Measurements from ENCODE around the gene KCNK3. TPM values are rescaled to one million over a fixed set of nuclear protein-coding genes. Genes with fewer than 3 reads are reported as not detected.
A peak's percentile ranks its signal among the peaks of the same experiment; 100 is the strongest.

The KCNK3 gene
- total and polyA plus RNA-seq, 4 donors = 6.7 to 29.9 (median 20.0) TPM

DNA sequence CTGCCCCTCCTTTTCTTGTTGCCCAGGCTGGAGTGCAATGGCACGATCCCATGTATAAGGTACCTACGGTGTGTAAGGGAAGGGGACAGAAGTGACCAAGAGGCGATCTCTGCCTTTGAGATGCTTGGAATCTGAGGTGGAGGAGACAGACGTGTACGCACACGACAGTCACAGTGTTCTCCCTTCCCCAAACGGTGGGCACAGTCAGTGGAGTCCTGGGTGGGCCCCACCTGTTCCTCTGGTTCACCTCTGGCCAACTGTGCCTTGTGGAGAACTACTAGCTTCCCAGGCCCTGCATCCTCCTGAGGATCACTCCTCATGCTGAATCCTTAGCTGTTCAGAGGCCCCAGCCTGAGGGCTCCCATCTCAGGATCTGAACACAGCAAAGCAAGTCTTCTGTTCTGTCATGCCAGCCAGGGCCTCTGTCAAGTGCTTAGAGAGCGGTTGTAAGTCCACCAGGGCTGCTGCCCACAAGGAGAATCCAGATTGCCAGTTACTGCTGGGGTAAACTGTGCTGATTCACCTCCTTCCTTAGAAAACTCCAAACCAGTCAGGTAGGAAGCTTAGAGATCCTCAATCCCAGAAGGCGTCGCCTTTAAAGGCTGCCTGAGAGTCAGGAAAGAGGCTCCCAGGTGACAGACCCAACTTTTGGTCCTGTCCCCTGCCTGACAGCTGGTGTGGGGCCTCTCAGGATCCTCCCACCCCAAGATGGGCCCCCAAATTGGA lies 73.1 kb downstream of the KCNK3 start:
- 84 to 93% methylated on average over 10 of the region's 10 CpGs for WGBS, 2 donors
- H3K27ac ChIP-seq (ENCODE audit: low read depth in 1 of 2, low read length in 1 of 2) = peak overlapping the region in 1 of 2 donors; percentile 21
- H3K27me3 ChIP-seq (ENCODE audit: control insufficient read depth in 3 of 3, insufficient read depth in 3 of 3, low read length in 2 of 3) = no peaks in the 10 kb centered on the region
- no peaks in the 10 kb centered on the region for H3K9me3 ChIP-seq (ENCODE audit: control insufficient read depth in 4 of 4, insufficient read depth in 3 of 4, low read length in 3 of 4)
- no peak overlapping the region for H3K9ac ChIP-seq (ENCODE audit: insufficient read depth in 1 of 2, low read length in 2 of 2)
- TF ChIP-seq CTCF (IDR thresholded peaks at IDR 0.05; ENCODE audit: control extremely low read depth, extremely low read depth) = no peak
- peaks cover 0 to 26% (median 5%) of the 10 kb centered on the region in 5 donors for H3K4me1 ChIP-seq (ENCODE audit: control insufficient read depth in 5 of 5, insufficient read depth in 5 of 5, low read length in 5 of 5)
- DNase-seq = no peak
- H3K4me3 ChIP-seq = peak overlapping the region; percentile 97
- peaks cover 0 to 3% (median under 1%) of the 10 kb centered on the region in 4 donors for H3K36me3 ChIP-seq (ENCODE audit: control insufficient read depth in 4 of 4, insufficient read depth in 4 of 4, low read length in 4 of 4)
- no peak for ATAC-seq (ENCODE audit: insufficient read depth, low FRiP score)

DNA sequence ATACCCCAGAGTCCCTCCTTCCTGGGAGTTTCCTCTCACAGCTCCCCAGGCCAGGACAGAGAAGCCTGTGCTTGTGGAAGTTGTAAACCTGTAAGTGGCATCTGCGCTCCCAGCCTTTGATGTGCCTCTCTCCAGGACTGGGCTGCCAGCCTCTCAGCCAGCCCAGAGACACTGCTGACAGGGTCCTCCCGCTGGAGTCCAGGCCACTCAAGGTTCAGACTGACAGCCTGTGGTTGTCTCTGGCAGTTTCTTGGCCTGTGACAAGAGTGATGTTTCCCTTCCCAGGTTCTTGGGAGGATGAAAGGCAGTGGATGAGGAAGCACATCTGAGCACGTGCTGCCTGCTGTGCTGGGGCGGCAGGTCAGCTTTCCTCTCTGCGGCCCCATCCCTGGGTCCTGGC lies 74.6 kb downstream of the KCNK3 start:
- DNase-seq = no peak
- Histone ChIP-seq H3K27ac (ENCODE audit: low read depth in 1 of 2, low read length in 1 of 2) (no peak overlapping the region), H3K9ac (ENCODE audit: insufficient read depth in 1 of 2, low read length in 2 of 2) (no peak overlapping the region)

GRCh38 chr2:26767894-26768487 lies 75.5 kb downstream of the KCNK3 start:
- Histone ChIP-seq H3K36me3 (ENCODE audit: control insufficient read depth in 4 of 4, insufficient read depth in 4 of 4, low read length in 4 of 4) (peaks cover 0 to 3% (median 1%) of the 10 kb centered on the region in 4 donors), H3K27ac (ENCODE audit: low read depth in 1 of 2, low read length in 1 of 2) (no peak overlapping the region), H3K9me3 (ENCODE audit: control insufficient read depth in 4 of 4, insufficient read depth in 3 of 4, low read length in 3 of 4) (no peaks in the 10 kb centered on the region), H3K4me1 (ENCODE audit: control insufficient read depth in 5 of 5, insufficient read depth in 5 of 5, low read length in 5 of 5) (peaks cover 0 to 45% (median 20%) of the 10 kb centered on the region in 5 donors), H3K9ac (ENCODE audit: insufficient read depth in 1 of 2, low read length in 2 of 2) (no peak overlapping the region), H3K4me3 (no peak overlapping the region), H3K27me3 (ENCODE audit: control insufficient read depth in 3 of 3, insufficient read depth in 3 of 3, low read length in 2 of 3) (no peaks in the 10 kb centered on the region)
- no peak for TF ChIP-seq CTCF (IDR thresholded peaks at IDR 0.05; ENCODE audit: control extremely low read depth, extremely low read depth)
- ATAC-seq (ENCODE audit: insufficient read depth, low FRiP score) = no peak
- no peak for DNase-seq
- WGBS, 2 donors = 94 to 97% methylated on average over 4 to 5 of the region's 5 CpGs

More for the DNA sequence above, 74.6 kb downstream of the KCNK3 start:
- Histone ChIP-seq H3K9me3 (ENCODE audit: control insufficient read depth in 4 of 4, insufficient read depth in 3 of 4, low read length in 3 of 4) (no peaks in the 10 kb centered on the region), H3K36me3 (ENCODE audit: control insufficient read depth in 4 of 4, insufficient read depth in 4 of 4, low read length in 4 of 4) (peaks cover 0 to 3% (median 1%) of the 10 kb centered on the region in 4 donors), H3K27me3 (ENCODE audit: control insufficient read depth in 3 of 3, insufficient read depth in 3 of 3, low read length in 2 of 3) (no peaks in the 10 kb centered on the region), H3K4me1 (ENCODE audit: control insufficient read depth in 5 of 5, insufficient read depth in 5 of 5, low read length in 5 of 5) (peaks cover 0 to 41% (median 15%) of the 10 kb centered on the region in 5 donors), H3K4me3 (no peak overlapping the region)
- no peak for ATAC-seq (ENCODE audit: insufficient read depth, low FRiP score)
- TF ChIP-seq CTCF (IDR thresholded peaks at IDR 0.05; ENCODE audit: control extremely low read depth, extremely low read depth) = no peak
- WGBS, 2 donors = 50 to 68% methylated on average over 5 of the region's 5 CpGs

Measured in lung (tissue), 12 donors.